ENCODE measurements around the gene TENT5D. TPM values are rescaled to one million over a fixed set of nuclear protein-coding genes. Genes with fewer than 3 reads are reported as not detected.

TENT5D gene
- total RNA-seq = not detected in 2 replicates

DNA sequence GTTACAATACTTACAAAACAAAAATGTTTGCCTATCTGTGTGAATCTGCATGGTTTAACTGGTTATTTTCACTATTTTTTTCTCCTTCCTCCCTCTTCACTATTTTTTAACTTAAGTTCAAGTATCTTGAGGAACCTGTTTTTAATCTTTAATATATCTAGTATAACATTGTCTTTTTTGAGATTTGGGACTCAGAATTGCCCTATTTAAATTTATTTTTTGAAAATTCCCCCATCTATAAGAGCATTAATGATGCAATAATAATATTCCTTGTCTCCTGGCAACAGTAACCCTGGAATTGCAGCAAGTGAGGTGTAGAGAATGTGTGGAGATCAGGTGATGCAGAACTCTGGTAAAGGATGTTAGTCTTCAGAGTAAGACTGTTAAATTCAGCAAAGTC is at the start of gene TENT5D:
Gene TENT5D, plus strand, starts transcription at position 301 of the 400 bp plus-strand sequence. CDS start 22,093 bp downstream, outside the sequence.

Data from articular chondrocyte of knee joint (primary cell).